ENCODE measurements around the gene SLC26A11.

GRCh38 chr17:80290156-80290555, 69.9 kb downstream of the SLC26A11 start:
- TF ChIP-seq CTCF (IDR thresholded peaks at IDR 0.05) (no peak), ZFX (IDR thresholded peaks at IDR 0.05; ENCODE audit: borderline replicate concordance) (no peak)

All from 22Rv1 (cell line).